HepG2 (cell line): ENCODE data around the gene SPAG9. TPM values are rescaled to one million over a fixed set of nuclear protein-coding genes. Genes with fewer than 3 reads are reported as not detected.

Experiments
- ATAC-seq: fragments of 200-7000 bp; cut with Tn5 transposase; 3 replicates; pipeline ENCODE4 v1.9.1; 2020; ENCODE audit warnings: mild to moderate bottlenecking, moderate library complexity
- BruUV-seq: library from RNA; stranded (reverse); fragments of 400-500 nt; replicated peaks from 2 replicates; lab custom pipeline; 2021; lab: Mats Ljungman, UMichigan
- CTCF ChIA-PET: fragments of 300-600 bp; formaldehyde crosslinking; extraction: SDS; loops from one replicate; lab custom pipeline; 2021; ENCODE audit warnings: low total read pairs, inconsistent platforms, low intra/inter-chr PET ratio; lab: Yijun Ruan, JAX
- POLR2A ChIA-PET: fragments of 350-600 bp; sonication (Branson Sonifier 250); formaldehyde crosslinking; loops from one replicate; lab custom pipeline; 2020; ENCODE audit warnings: antibody characterized with exemption, inconsistent platforms; lab: Yijun Ruan, JAX
- DNase-seq: peaks from one replicate; pipeline ENCODE4 v3.0.0-alpha.2; 2015; ENCODE audit warnings: low spot score
- FAIRE-seq: peaks from 3 replicates; lab custom pipeline; 2011; peaks lifted over from hg19 to GRCh38; lab: Jason Lieb, UNC
- H2AFZ ChIP-seq: one replicate; pipeline ENCODE4 v1.6.1; 2011; ENCODE audit warnings: low read length, inconsistent platforms
- H3K27ac ChIP-seq: fragments of 300-600 bp; 3 replicates; pipeline ENCODE4 v1.8.0; 2011; ENCODE audit warnings: mixed run types, mild to moderate bottlenecking, mixed read lengths, low read length, inconsistent platforms; ENCODE audit not compliant: insufficient read depth; ENCODE audit errors: extremely low read length
- H3K27me3 ChIP-seq, 2 experiments: fragments of 200-600 bp in 1 of 2; 2 replicates in 1 of 2; 3 replicates in 1 of 2; pipeline versions ENCODE4 v1.6.0 to v1.8.0; 2011; ENCODE audit warnings: low read length in 2 of 2, mild to moderate bottlenecking in 2 of 2, moderate library complexity in 2 of 2, inconsistent platforms in 1 of 2; ENCODE audit not compliant: insufficient read depth in 2 of 2, control insufficient read depth in 1 of 2
- H3K36me3 ChIP-seq, 2 experiments: fragments of 200-600 bp in 1 of 2; replicated peaks in 1 of 2; 2 replicates in 1 of 2; 3 replicates in 1 of 2; pipeline versions ENCODE4 v1.5.1 to v1.8.0; 2011; ENCODE audit warnings: low read length in 2 of 2, inconsistent platforms in 1 of 2; ENCODE audit not compliant: insufficient read depth in 2 of 2, control insufficient read depth in 1 of 2
- H3K4me1 ChIP-seq: 2 replicates; pipeline ENCODE4 v1.5.1; 2012; ENCODE audit warnings: low read length, inconsistent platforms; ENCODE audit not compliant: insufficient read depth
- H3K4me2 ChIP-seq: 2 replicates; pipeline ENCODE4 v1.6.0; 2011; ENCODE audit warnings: low read depth, low read length, inconsistent platforms
- H3K4me3 ChIP-seq, 3 experiments: fragments of 200-600 bp in 1 of 3; sonication (generic), shearing (Covaris generic) in 1 of 3; replicated peaks in 1 of 3; 2 replicates each; pipeline ENCODE4 v1.5.1; 2011 to 2016; ENCODE audit warnings: low read length in 3 of 3, inconsistent platforms in 2 of 3, low read depth in 2 of 3, mild to moderate bottlenecking in 2 of 3, control low read depth in 1 of 3, mixed read lengths in 1 of 3; ENCODE audit not compliant: insufficient read depth in 1 of 3
- H3K79me2 ChIP-seq: one replicate; pipeline ENCODE4 v1.6.1; 2011; ENCODE audit warnings: low read length, inconsistent platforms; ENCODE audit not compliant: insufficient read depth
- H3K9ac ChIP-seq: 2 replicates; pipeline ENCODE4 v1.6.0; 2011; ENCODE audit warnings: mild to moderate bottlenecking, low read depth, low read length, inconsistent platforms; ENCODE audit not compliant: insufficient read depth
- H3K9me3 ChIP-seq: 2 replicates; pipeline ENCODE4 v1.5.1; 2012; ENCODE audit warnings: mild to moderate bottlenecking, low read length
- H4K20me1 ChIP-seq: 2 replicates; pipeline ENCODE4 v1.6.0; 2011; ENCODE audit warnings: inconsistent platforms, mild to moderate bottlenecking, low read length, moderate library complexity; ENCODE audit not compliant: insufficient read depth
- CBX5 ChIP-seq: sonication (generic); formaldehyde crosslinking; IDR thresholded peaks from 2 replicates; pipeline ENCODE4 v1.4.0; 2020; ENCODE audit warnings: missing genetic modification reagents, borderline replicate concordance
- HNRNPUL1 ChIP-seq: fragments of 200-400 bp; formaldehyde crosslinking; IDR thresholded peaks from 2 replicates; pipeline ENCODE4 v1.6.1; 2017; ENCODE audit warnings: low read depth, mild to moderate bottlenecking, low read length, moderate library complexity
- RFX1 ChIP-seq: fragments of 450-650 bp; IDR thresholded peaks from 2 replicates; pipeline ENCODE4 v1.6.1; 2017
- RFX3 ChIP-seq: IDR thresholded peaks from 2 replicates; pipeline ENCODE4 v1.6.1; 2016; ENCODE audit warnings: missing biosample characterization, missing genetic modification reagents
- SRF ChIP-seq: IDR thresholded peaks from 2 replicates; pipeline ENCODE4 v1.6.1; 2011; ENCODE audit warnings: mild to moderate bottlenecking, low read depth, low read length, moderate library complexity
- ZFX ChIP-seq: sonication (generic); formaldehyde crosslinking; IDR thresholded peaks from 2 replicates; pipeline ENCODE4 v1.4.0; 2020; ENCODE audit warnings: mild to moderate bottlenecking, low read depth, missing genetic modification reagents, moderate library complexity
- ZNF180 ChIP-seq: sonication (generic); formaldehyde crosslinking; IDR thresholded peaks from 2 replicates; pipeline ENCODE4 v1.4.0; 2020; ENCODE audit warnings: low read depth, missing genetic modification reagents, borderline replicate concordance
- ZNF879 ChIP-seq: sonication (generic); formaldehyde crosslinking; IDR thresholded peaks from 2 replicates; pipeline ENCODE4 v1.8.1; 2023; ENCODE audit warnings: missing genetic modification reagents
- WGBS: methylation state at CpG from one replicate; pipeline ENCODE4 v1.1.6; 2017; ENCODE audit warnings: low lambda C conversion rate; 5-methylcytosine and 5-hydroxymethylcytosine counted together
- in situ Hi-C: cut with HindIII; loops from 2 replicates; pipeline ENCODE4 v1.10.0; 2017; ENCODE audit warnings: low pct_unique_long_range_greater_than_20kb; ENCODE audit not compliant: extremely low pct_ligation_motif_present
- intact Hi-C: fragments of 100-400 bp; cut with micrococcal nuclease; formaldehyde crosslinking; loops from one replicate; pipeline ENCODE4 v1.10.0; 2022; ENCODE audit not compliant: unreplicated experiment
- polyA plus RNA-seq, 8 experiments: library from polyadenylated mRNA; depleted of rRNA in 3 of 8; stranded (reverse) in 7 of 8; unstranded in 1 of 8; fragments of >200 nt; fragmentation: Illumina TruSeq in 4 of 8; extraction: Trizol in 4 of 8; gene quantifications; 2 replicates each; pipeline versions ENCODE4 v1.2.1 to v1.2.3, GENCODE V29; 2011 to 2016; ENCODE audit warnings: low read depth in 4 of 8, missing spikeins in 1 of 8, mixed read lengths in 1 of 8; ENCODE audit not compliant: insufficient read depth in 1 of 8
- total RNA-seq, 5 experiments: library from RNA; depleted of rRNA; stranded (reverse); fragments of >200 nt; fragmentation: Illumina TruSeq; extraction: Trizol; gene quantifications; 2 replicates each; pipeline ENCODE4 v1.2.3, GENCODE V29; 2016; ENCODE audit warnings: low read depth in 1 of 5
- TF ChIP-seq, protein P1 (sequence below): sonication (generic); formaldehyde crosslinking; IDR thresholded peaks from 2 replicates; pipeline ENCODE4 v1.4.0; 2020; ENCODE audit warnings: mild to moderate bottlenecking, low read depth, missing genetic modification reagents

The SPAG9 gene
- total and polyA plus RNA-seq, 2 of the 13 experiments (the other 11 are each of a cell fraction or from before 2014, with no cell fraction given) = 43.2 to 78.6 TPM

DNA sequence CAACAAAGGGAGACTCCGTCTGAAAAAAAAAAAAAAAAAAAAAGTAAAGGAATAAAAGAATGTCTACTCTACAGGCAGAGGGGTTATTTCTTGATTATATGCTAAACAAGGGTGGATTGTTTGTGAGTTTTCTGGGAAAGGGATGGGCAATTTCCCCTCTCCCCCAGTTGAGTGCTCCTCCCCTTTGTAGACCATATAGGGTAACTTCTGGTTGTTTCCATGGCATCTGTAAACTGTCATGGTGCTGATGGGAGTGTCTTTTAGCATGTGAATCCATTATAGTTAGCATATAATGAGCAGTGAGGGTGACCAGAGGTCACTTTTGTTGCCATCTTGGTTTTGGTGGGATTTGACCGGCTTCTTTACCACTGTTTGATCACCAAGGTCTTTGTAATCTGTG lies 28.5 kb upstream of the SPAG9 start:
- ATAC-seq = no peak
- POLR2A ChIA-PET = no interaction called here
- H3K9ac ChIP-seq = no peak overlapping the region
- in situ Hi-C loops (no loop called here), intact Hi-C loops (no loop called here)
- no peak for FAIRE-seq
- WGBS = 23% methylated on average over 2 of the region's 2 CpGs
- no peaks in the 10 kb centered on the region for H3K9me3 ChIP-seq
- TF ChIP-seq RFX1 (peak; percentile 27; the same call in 1 of the 2 replicates), RFX3 (CRISPR knock-in tag) (peak; percentile 48; the same call in 1 of the 2 replicates), SRF (peak; percentile 69; the same call in 1 of the 2 replicates), ZNF879 (CRISPR knock-in tag) (no peak)
- TF ChIP-seq, protein P1, sequence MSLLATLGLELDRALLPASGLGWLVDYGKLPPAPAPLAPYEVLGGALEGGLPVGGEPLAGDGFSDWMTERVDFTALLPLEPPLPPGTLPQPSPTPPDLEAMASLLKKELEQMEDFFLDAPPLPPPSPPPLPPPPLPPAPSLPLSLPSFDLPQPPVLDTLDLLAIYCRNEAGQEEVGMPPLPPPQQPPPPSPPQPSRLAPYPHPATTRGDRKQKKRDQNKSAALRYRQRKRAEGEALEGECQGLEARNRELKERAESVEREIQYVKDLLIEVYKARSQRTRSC (CRISPR knock-in tag) = no peak
- H2AFZ ChIP-seq = no peak overlapping the region
- CTCF ChIA-PET = no interaction called here
- BruUV-seq = no TSS peak
- no peaks in the 10 kb centered on the region for H4K20me1 ChIP-seq
- DNase-seq = no peak
- H3K27me3 ChIP-seq = no peaks in the 10 kb centered on the region; a peak in 1 of 5 replicates
- H3K27ac ChIP-seq = no peak overlapping the region
- H3K36me3 ChIP-seq = no peaks in the 10 kb centered on the region
- H3K4me3 ChIP-seq = no peak overlapping the region
- peak overlapping the region; percentile 38; the same call in 1 of the 2 replicates for H3K4me2 ChIP-seq
- peaks cover 8% of the 10 kb centered on the region for H3K79me2 ChIP-seq
- peaks cover 64% of the 10 kb centered on the region for H3K4me1 ChIP-seq

DNA sequence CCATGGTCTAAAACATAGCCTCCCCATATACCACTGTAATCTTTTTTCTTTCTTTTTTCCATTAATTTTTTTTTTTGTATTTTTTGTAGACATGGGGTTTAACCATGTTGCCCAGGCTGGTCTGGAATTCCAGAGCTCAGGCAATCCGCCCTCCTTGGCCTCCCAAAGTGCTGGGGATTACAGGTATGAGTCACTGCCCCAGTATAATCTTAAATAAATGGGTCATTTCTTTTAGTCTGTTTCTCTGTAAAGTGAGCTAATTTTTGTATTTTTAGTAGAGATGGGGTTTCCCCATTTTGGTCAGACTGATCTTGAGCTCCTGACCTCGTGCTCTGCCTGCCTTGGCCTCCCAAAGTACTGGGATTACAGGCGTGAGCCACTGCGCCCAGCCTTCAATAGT lies 27.0 kb upstream of the SPAG9 start:
- H2AFZ ChIP-seq = no peak overlapping the region

More for the DNA sequence above, 27.0 kb upstream of the SPAG9 start:
- DNase-seq (no peak), FAIRE-seq (no peak), ATAC-seq (no peak)
- H3K4me1 ChIP-seq = peaks cover 76% of the 10 kb centered on the region
- no peaks in the 10 kb centered on the region for H3K9me3 ChIP-seq
- no peaks in the 10 kb centered on the region for H3K36me3 ChIP-seq
- BruUV-seq = no TSS peak
- 39% methylated on average over 4 of the region's 4 CpGs for WGBS
- H3K4me2 ChIP-seq = no peak overlapping the region; the same call in 1 of the 2 replicates
- no peak overlapping the region for H3K4me3 ChIP-seq
- no peaks in the 10 kb centered on the region for H3K79me2 ChIP-seq
- no peak overlapping the region for H3K9ac ChIP-seq
- no peak overlapping the region for H3K27ac ChIP-seq
- intact Hi-C loops = no loop called here
- H3K27me3 ChIP-seq = no peaks in the 10 kb centered on the region
- H4K20me1 ChIP-seq = no peaks in the 10 kb centered on the region
- CTCF ChIA-PET = no interaction called here
- POLR2A ChIA-PET = no interaction called here
- TF ChIP-seq ZNF180 = no peak
- TF ChIP-seq ZFX (CRISPR knock-in tag) = no peak
- TF ChIP-seq HNRNPUL1 = no peak
- TF ChIP-seq CBX5 (CRISPR knock-in tag) = no peak
- in situ Hi-C loops = no loop called here
